Astrocyte of the spinal cord (primary cell): ENCODE measurements around the gene PARD3B.

ENCODE experiments used
- DNase-seq: peaks from one replicate; pipeline ENCODE4 v3.0.0; 2011; ENCODE audit warnings: low read depth, low spot score
- H3K4me3 ChIP-seq: 2 replicates; pipeline ENCODE4 v1.5.1; 2011; ENCODE audit warnings: low read depth, mild to moderate bottlenecking, low read length, moderate library complexity
- CTCF ChIP-seq: IDR thresholded peaks from 2 replicates; pipeline ENCODE4 v1.5.1; 2012; ENCODE audit warnings: low read depth, mild to moderate bottlenecking, low read length, inconsistent platforms
- in situ Hi-C: cut with HindIII; loops from 2 replicates; pipeline ENCODE4 v1.10.0; 2017; ENCODE audit warnings: low sequenced_read_pairs

The PARD3B gene

GRCh38 chr2:205002390-205002789 lies 457.1 kb downstream of the PARD3B start:
- in situ Hi-C loops, result no loop called here
- DNase-seq, result no peak
- no peak for TF ChIP-seq CTCF
- no peak overlapping the region for H3K4me3 ChIP-seq

GRCh38 chr2:205003288-205003687 lies 458.0 kb downstream of the PARD3B start:
- in situ Hi-C loops, result no loop called here
- no peak for DNase-seq
- no peak for TF ChIP-seq CTCF
- no peak overlapping the region for H3K4me3 ChIP-seq

- TF ChIP-seq CTCF, result no peak
- no peak overlapping the region for H3K4me3 ChIP-seq
- DNase-seq, result no peak
- in situ Hi-C loops, result no loop called here
These were observed 464.9 kb downstream of the PARD3B start for GRCh38 chr2:205010196-205010595.

- no peak overlapping the region for H3K4me3 ChIP-seq
- in situ Hi-C loops, result no loop called here
- no peak for DNase-seq
- no peak for TF ChIP-seq CTCF
These were observed 465.8 kb downstream of the PARD3B start for GRCh38 chr2:205011031-205011430.

GRCh38 chr2:205012961-205013360 lies 467.7 kb downstream of the PARD3B start:
- H3K4me3 ChIP-seq, result no peak overlapping the region
- DNase-seq, result no peak
- in situ Hi-C loops, result no loop called here
- TF ChIP-seq CTCF, result no peak

GRCh38 chr2:205013586-205013985 lies 468.3 kb downstream of the PARD3B start:
- no peak overlapping the region for H3K4me3 ChIP-seq
- in situ Hi-C loops, result no loop called here
- DNase-seq, result no peak
- TF ChIP-seq CTCF, result no peak

- in situ Hi-C loops, result no loop called here
- no peak for TF ChIP-seq CTCF
- DNase-seq, result no peak
- no peak overlapping the region for H3K4me3 ChIP-seq
These were observed 468.9 kb downstream of the PARD3B start for GRCh38 chr2:205014201-205014600.
